ENCODE data around the gene WDR77.

The WDR77 gene

GRCh38 chr1:111467865-111468716 is 19.0 kb upstream of the WDR77 start:
- DNase-seq = no peak

GRCh38 chr1:111466480-111466879 is 17.4 kb upstream of the WDR77 start:
- DNase-seq = no peak

- no peak for DNase-seq
Measured at GRCh38 chr1:111465754-111466153, 16.7 kb upstream of the WDR77 start.

- no peak for DNase-seq
Measured at GRCh38 chr1:111463029-111463683, 14.1 kb upstream of the WDR77 start.

GRCh38 chr1:111462370-111463028 is 13.4 kb upstream of the WDR77 start:
- no peak for DNase-seq

- no peak for DNase-seq
Measured at GRCh38 chr1:111461765-111462164, 12.7 kb upstream of the WDR77 start.

GRCh38 chr1:111455642-111456031 is 6.6 kb upstream of the WDR77 start:
- DNase-seq = no peak

GRCh38 chr1:111454859-111455641 is 6.0 kb upstream of the WDR77 start:
- no peak for DNase-seq

- no peak for DNase-seq
Measured at GRCh38 chr1:111453706-111454105, 4.7 kb upstream of the WDR77 start.

- DNase-seq = no peak
Measured at GRCh38 chr1:111452581-111452980, 3.5 kb upstream of the WDR77 start.

- no peak for DNase-seq
Measured at GRCh38 chr1:111450185-111450584, 1.1 kb upstream of the WDR77 start.

GRCh38 chr1:111449703-111450017 is 604 bp upstream of the WDR77 start:
- no peak for DNase-seq

- peak; percentile 45 for DNase-seq
Measured at GRCh38 chr1:111448482-111448917, 556 bp downstream of the WDR77 start.

GRCh38 chr1:111446967-111447892 is 1.8 kb downstream of the WDR77 start:
- DNase-seq = no peak

GRCh38 chr1:111446546-111446945 is 2.5 kb downstream of the WDR77 start:
- no peak for DNase-seq

- no peak for DNase-seq
Measured at GRCh38 chr1:111444031-111444430, 5.0 kb downstream of the WDR77 start.

GRCh38 chr1:111442457-111442856 is 6.6 kb downstream of the WDR77 start:
- no peak for DNase-seq

- DNase-seq = peak; percentile 42
Measured at GRCh38 chr1:111441573-111442192, 7.4 kb downstream of the WDR77 start.

- DNase-seq = no peak
Measured at GRCh38 chr1:111439461-111440351, 9.3 kb downstream of the WDR77 start.

- DNase-seq = no peak
Measured at GRCh38 chr1:111436726-111437125, 12.3 kb downstream of the WDR77 start.
